IPS DF 4.7 (cell line): Measurements from ENCODE around the gene TARS3.

Experiments
- DNase-seq: peaks from one replicate; pipeline ENCODE4 v3.0.0-alpha.2; 2013; ENCODE audit warnings: low spot score; ENCODE audit errors: extremely low read depth

TARS3 gene

GRCh38 chr15:101702077-101702476 lies 22.2 kb downstream of the TARS3 start:
- DNase-seq: no peak

DNA sequence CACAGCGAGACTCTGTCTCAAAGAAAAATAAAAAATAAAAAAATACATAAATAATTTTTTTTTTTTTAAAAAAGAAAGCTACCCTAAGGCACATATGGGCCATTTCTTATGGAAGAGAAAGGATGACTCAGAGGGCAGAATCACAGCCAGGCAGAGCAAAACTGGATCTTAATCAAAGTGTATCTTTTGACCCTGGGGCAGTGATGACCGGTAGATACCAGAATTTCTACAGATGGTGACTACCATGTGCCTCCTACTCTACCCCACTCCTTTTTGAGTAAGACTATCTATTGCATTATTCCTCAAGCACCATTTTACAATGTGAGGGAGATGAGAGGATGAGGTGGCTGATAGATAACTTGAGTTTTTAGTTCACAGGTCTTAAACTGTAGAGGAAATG lies 26.0 kb downstream of the TARS3 start:
- DNase-seq: no peak

- no peak for DNase-seq
Measured at GRCh38 chr15:101697488-101697887, 26.8 kb downstream of the TARS3 start.

- no peak for DNase-seq
Measured at GRCh38 chr15:101696829-101697228, 27.4 kb downstream of the TARS3 start.

DNA sequence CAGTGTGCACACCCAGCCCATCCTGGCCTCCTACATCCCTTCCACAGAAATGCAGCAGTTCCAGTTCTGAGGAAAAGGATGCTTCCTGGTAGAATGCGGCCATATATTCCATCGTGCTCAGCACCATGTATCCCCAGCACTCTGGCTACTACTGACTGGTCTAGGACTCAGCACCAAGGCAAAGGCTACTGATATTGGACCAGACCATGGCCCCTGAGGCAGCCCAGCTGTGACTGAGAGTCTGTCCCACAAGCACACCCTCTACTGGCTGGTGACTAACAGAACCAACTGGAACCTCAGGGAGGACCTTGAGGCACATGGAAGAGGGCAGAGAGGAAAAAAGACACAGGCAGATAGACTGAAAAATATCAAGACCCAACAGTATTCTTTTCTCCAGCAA lies 30.0 kb downstream of the TARS3 start:
- no peak for DNase-seq

GRCh38 chr15:101692801-101693598 lies 31.3 kb downstream of the TARS3 start:
- no peak for DNase-seq

- DNase-seq: no peak
Measured at GRCh38 chr15:101689901-101690300, 34.4 kb downstream of the TARS3 start.

- no peak for DNase-seq
Measured at GRCh38 chr15:101686718-101687117, 37.6 kb downstream of the TARS3 start.

DNA sequence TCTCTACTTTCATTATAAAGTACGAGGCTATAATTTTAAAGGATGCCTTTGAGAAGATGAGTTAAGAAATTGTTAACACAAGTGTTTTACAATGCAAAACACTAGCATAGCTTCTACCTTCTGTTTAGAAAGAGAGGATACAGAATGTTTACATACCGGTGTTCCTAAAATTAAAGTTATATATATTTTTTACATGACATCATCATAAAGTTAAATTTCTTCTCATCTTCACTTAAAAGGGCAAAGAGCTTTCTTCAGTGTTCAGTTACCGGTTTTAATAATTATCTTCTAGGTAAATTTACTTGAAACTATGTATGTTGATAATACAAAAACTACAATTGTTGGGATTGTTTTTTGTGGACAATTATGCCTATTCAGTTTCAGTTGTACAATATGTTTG lies 39.4 kb downstream of the TARS3 start:
- DNase-seq: no peak

DNA sequence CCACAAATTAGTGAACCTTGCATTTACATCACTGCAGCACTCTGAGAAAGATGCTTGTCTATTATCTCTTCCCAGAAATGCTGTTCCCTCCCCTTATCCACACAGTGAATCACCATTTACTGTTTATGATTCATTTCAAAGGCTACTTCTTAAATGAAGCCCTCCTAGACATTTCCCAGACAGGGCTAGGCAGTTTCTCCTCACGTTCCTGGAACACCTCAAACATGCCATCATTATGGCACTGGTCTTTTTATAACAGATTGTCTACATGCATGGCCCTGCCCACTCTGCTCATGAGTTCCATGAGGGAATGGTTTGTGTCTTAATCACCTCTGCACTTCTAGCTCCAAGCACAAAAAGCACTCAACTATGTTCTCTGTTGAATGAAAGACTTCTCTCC lies 39.9 kb downstream of the TARS3 start:
- DNase-seq: no peak

DNA sequence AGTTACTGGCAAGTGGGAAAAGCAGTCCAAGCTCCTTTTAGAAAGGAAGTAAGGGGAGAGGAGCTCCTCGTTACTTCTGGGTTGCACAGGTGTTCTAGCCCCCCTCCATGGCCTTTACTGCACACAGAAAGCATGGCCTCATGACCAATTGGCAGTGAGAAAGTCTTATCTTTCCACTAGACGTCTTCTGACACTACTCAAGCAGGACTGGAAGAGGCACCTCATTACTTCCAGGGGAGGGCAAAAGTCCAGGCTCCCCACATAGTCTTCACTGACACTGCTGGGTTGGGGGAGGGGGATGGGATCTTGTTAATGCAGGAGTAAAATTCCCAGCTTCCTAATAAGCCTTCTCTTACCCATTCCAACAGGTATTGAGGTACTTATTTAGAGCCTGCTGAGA lies 44.5 kb downstream of the TARS3 start:
- DNase-seq: no peak

DNA sequence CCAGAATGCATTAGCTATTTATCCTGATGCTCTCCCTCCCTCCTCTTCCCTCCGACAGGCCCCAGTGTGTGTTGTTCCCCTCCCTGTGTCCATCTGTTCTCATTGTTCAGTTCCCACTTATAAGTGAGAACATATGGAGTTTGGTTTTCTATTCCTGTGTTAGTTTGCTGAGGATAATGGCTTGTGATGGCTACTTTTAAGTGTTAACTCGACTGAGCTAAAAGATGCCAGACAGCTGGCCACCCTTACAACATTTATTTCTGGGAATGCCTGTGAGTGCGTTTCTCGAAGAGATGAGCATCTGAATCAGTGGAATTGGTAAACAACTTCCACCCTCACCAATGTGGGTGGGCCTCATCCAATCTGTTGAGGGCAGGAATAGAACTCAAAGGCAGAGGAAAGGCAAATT lies 47.3 kb downstream of the TARS3 start:
- DNase-seq: no peak

DNA sequence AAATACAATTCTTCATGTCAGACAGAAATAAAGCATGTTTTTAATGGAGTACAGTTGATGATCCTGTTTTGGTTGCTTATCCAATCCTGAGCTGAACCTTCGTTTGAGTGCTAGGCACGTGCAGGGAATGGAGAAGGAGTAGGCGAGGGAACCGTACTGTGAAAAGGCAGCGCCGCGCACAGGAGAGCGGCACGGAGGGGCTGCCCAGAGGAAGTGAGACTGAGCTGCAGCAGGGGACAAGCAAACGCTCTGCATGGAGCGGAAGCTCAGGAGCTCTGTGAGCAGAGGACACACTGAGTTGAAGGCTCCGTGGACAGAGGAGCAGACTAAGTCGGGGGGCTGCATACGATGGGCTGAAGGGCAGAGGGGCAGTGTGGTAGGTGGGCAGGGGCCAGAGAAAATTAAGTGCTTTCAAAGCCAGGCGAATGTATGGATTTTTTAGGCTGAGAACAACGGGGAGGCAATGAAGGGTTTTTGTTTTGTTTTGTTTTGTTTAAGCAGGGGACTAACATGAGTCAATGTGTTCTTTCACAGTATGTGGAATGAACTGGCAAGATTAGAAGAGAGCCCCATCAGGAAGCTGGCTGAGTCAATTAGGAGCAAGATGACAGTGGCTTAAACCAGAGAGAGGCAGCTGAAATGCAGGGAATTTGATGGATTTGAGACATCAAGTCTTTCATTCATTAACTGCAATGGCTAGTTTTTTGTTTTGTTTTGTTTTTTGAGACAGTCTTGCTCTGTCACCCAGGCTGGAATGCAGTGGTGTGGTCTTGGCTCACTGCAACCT lies 48.3 kb downstream of the TARS3 start:
- DNase-seq: no peak

DNA sequence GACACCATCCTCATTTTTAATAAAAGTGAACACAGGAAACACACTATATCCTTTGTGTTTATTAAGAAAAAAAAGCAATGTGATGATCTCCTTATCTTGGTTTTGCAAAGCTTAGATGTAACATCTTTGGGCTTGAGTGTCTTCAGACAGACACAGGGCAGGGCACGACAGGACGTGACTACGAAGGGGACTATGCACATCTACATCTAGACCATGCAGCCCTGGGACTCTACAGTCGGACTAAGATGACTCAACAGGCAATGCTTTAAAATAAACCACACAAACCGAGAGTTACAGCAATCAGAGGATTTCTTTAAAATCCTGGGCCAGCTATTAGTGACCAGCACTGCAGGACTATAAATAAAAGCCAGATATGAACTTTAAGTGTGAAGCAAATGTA lies 49.3 kb downstream of the TARS3 start:
- DNase-seq: no peak

DNA sequence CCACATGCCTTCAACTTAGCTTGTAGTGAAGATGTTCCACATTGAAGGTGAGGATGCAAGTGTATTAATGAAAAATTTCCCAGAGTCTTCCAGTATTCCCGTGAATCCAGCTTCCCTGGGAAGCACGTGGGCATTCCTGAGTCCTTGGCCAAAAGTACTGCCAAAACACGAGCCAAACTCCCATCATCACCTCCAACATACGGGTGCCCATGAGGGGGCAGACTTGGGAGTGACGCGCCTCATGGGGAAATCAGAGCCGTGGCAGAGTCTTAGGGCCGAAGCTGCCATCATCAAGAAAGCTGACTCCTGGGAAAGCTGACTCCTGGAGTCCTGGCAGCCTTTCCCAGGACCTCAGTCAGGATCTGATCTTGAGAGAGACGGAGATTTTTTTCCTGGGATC lies 52.0 kb downstream of the TARS3 start:
- no peak for DNase-seq

GRCh38 chr15:101669744-101670143 lies 54.5 kb downstream of the TARS3 start:
- DNase-seq: no peak

DNA sequence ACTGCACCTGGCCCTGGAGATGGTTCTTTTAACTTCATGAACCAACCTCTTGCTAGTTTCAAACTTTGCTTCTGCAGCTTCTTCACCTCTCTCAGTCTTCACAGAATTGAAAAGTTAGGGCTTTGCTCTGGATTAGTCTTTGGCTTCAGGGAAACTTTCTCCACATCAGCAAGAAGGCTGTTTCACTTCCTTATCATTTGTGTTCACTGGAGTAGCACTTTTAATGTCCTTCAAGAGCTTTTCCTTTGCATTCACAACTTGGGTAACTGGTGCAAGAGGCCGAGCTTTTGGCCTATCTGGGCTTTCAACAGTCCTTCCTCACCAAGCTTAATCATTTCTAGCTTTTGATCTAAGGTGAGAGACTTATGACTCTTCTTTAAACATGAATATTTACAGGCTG lies 56.4 kb downstream of the TARS3 start:
- no peak for DNase-seq

DNA sequence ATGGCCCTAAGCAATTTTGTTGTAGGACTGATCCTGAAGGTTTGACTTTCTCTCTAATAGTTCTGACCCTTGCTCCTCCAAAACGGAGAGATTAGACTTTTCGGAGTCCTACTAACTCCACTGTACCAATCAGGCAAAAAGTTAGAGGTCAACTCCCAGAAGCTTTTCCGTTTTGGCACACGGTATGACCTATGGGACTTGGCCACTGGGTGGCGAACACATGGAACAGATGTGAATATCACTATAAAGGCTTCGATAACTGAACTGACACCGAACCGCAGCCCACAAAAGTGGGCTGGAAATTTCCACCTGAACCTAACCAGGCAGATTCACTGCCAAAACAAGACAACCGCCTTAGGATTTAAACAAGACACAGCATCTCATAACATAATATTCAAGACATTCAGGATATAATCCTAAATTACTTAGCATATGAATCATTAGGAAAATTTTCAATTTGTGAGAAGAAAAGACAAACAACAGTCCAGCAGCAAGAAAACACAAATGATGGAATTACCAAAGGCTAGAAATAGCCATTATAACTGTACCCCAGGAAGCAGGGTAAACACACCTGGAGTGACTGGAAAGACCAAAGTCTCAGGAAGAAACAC lies 59.9 kb downstream of the TARS3 start:
- DNase-seq: no peak

GRCh38 chr15:101662203-101662602 lies 62.1 kb downstream of the TARS3 start:
- no peak for DNase-seq

GRCh38 chr15:101660005-101660404 lies 64.3 kb downstream of the TARS3 start:
- DNase-seq: no peak

DNA sequence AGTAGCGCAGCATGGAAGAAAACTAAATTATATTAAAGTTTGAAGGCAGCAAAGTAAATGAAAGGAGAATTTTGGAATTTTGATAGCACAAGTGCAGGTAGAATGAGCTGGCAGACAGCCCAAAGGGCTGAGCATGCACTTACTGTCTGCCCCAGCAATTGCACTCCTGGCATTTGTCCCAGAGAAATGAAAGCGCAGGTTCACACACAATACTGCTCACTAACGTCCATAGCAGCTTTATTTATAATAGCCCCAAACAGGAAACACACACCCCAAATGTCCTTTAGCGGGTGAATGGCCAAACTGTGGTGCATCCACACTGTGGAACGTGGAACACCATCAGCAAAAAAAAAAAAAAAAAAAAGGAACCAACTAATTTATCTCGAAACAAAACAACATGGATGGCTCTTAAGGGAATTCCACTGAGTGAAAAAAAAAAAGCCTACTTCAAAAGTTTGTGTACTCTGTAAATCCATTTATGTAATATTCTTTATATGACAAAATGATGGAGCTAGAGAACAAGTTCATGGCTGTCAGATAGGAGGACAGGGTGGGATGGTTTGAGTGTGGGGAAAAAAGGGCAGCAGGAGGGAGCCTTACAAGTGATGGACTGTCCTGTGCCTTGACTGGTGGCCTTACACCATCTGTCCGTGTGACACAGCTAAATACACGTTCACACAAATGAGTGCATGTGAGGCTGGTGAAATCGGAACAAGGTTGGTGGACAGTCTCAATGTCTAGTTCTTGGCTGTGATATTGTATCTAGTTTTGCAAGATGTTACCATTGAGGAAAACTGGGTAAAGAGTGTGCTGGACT lies 66.1 kb downstream of the TARS3 start:
- DNase-seq: no peak

DNA sequence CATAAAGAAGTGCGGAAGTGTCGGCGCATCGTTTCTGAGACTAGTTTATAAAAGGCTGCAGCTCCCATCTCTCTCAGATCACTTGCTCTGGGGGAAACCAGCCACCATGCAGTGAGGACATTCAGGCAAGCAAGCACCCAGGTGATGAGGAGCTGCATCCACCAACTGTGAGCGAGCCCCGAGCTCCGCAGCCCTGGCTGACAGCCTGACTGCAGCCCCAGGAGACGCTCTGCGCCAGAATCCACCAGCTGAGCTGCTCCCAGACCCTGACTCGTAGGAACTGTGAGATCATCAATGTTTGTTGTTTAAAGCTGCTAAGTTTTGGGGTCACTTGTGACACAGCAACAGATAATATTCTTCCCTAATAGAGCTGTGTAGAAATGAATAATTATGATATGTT lies 67.1 kb downstream of the TARS3 start:
- no peak for DNase-seq
